NCI-H526 treated with DMSO at 0.1 percent for 48 hours (cell line): ENCODE data around the gene C1orf105.
"Not testable (repeated sequence)": the region's sequence is repeated elsewhere in the genome, so short reads cannot be mapped to it uniquely, and the experiment has no call there.

Source experiments
- DNase-seq: peaks from one replicate; lab custom pipeline; 2025; lab: John Stamatoyannopoulos, UW

C1orf105 gene

GRCh38 chr1:172427191-172427590 lies 6.7 kb downstream of the C1orf105 start:
- no peak for DNase-seq

DNA sequence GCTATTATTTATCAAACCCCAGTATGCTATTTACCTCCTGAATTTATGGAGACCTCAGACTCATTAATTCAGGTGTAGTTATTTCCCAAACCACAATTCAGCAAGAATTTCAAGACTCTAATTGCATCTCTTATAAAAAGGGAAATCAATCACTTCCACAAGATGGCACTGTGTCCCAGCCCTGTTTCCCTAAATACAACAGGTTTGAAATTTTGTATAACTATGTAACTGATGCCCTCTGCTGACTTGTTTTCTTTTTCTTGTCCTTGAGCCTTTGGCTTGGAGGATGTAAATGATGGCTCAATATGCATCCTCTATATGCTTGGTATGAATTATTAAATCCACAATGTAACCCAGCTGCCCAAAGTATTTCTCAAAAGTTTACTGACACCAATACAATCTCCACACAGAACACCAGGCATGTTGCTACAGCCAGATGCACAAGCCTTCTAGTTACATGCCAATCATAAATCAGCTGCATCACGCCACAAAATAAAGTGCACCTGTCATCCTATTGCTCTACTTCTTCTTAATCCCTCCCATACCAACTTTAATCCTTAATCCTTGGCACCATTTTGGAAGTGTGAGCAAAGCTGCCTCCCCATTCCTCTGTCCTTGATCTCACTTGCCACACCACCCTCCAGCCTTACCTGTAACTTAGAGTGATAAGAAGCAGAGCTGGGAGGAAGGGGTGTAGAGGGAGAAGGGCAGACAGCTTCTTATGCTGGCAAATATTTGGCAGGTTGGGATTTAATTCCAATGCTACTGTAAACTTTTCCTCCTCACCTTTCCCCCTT lies 9.0 kb downstream of the C1orf105 start:
- DNase-seq: peak; percentile 92

- no peak for DNase-seq
Measured at GRCh38 chr1:172430128-172430454, 9.6 kb downstream of the C1orf105 start.

- DNase-seq: no peak
Measured at GRCh38 chr1:172431204-172431603, 10.7 kb downstream of the C1orf105 start.

GRCh38 chr1:172431721-172432192 lies 11.3 kb downstream of the C1orf105 start:
- DNase-seq: no peak

GRCh38 chr1:172437183-172437582 lies 16.7 kb downstream of the C1orf105 start:
- DNase-seq: not testable (repeated sequence)

DNA sequence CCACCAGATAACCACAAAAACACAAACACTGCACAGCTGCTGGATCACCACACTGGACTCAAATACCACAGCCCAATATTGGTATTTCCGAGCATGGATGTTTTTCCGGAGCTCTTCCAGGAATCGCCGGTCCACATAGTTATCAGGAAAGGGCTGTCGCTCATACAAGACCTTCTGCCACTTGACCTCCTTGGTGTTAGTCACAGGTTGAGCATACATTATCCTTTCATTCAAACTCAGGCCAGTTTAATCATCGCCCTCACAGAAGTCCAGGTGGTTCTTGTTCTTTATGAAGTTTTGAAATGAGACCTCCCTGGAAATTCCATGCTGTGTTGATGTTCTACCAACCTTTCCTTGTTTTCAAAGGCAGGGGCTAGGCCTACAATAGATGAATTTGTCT lies 21.9 kb downstream of the C1orf105 start:
- no peak for DNase-seq

DNA sequence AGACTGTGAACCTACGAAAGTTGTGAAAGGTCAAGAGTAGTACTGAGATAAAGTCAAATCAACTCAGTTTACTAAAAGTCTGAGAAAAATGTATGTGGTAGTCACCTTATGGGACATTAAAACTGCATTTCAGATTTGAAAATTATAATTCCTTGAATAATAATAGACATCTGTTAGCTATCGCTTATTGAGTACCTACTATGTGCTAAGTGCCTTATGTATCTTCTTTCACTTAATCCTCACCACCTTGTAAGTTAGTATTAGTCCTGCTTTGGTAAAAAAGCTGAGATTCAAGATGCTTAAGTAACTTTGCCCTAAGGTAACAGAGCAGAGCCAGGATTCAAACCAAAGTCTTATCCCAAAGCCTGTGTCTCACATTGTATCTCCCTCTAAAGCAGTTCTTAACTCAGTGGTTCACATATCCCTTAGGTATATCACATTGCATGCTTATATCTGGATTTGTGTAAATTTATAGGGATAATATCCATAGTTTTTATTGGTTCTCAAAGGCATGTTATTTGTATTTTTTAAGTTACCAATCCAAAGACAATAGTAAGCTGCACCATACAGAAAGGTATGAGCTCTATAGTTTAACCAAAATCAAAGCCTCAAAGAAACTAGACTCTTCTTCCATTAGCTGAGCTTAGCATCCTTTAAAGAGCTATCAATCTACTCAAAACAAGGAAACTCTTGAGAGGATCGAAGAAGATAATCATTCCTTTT lies 22.5 kb downstream of the C1orf105 start:
- no peak for DNase-seq

GRCh38 chr1:172443666-172444453 lies 23.4 kb downstream of the C1orf105 start, which contains the start of gene PIGC:
Gene PIGC (minus strand): TSS chr1:172444069. CDS start chr1:172442622, 1,447 bp downstream.
- DNase-seq: peak; percentile 94

- no peak for DNase-seq
Measured at GRCh38 chr1:172446547-172446946, 26.1 kb downstream of the C1orf105 start.

DNA sequence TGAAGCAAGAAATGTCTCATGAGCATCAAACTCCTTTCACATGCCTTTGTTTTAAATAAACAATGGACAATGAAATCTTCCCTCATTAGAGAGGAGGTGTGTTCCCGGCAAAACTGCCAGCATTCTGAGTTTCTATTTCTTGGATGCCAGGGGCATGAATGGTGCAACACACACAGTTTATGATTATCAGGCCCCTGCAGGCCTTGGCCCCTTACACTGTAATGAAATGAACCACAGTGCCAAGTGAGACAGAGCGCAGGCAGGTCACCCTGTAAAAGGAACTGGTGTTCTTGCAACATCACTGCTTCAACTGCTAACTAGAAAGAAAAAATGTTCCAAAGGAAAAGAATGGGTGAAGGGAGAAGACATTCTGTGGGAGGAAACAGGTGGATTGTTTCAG lies 27.2 kb downstream of the C1orf105 start:
- DNase-seq: no peak

DNA sequence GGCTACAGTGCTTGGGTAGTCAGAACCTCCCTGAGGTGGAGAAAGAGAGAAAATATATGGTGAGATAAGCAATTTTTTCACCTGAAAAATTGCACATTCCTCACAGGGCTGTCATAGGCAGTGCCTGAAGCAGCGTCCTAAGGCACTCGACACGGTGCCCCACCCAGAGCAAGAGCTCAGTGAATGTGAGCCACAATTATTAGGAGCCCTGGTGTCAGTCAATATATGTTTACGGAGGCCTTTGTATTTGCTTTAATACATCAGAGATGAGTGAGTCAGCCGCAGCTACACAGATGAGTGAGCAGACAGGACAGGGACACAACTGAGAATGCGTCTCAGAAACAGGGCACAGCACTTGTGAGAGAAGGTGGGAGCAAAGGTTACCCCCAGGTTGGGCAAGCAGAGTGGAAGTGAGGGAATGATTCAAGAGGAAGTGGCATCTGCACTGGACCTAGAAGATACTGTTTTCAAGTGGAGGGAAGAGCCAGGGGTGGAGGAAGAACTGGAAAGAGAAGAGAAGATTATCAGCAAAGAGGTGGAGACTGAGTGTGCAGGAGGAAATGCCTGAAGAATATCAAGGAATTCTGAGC lies 28.6 kb downstream of the C1orf105 start:
- DNase-seq: no peak

GRCh38 chr1:172449585-172450523 lies 29.4 kb downstream of the C1orf105 start:
- peak; percentile 73 for DNase-seq

DNA sequence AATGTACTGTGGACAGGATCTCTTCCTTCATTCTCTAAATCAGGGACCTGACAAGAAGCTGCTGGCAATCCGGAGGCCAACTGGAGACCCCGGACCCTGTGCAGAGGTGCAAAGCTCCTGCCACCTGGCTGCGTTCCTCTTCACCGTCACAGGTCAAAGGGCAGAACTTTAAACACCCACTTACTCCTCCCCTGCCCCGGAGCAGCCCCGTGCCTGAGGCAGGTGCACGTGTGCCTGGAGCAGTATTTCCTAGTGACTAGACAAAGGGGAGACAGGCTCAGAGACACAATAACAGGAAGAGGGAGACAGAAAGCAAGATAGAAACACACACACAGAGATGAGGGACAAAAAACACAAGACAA lies 30.0 kb downstream of the C1orf105 start:
- DNase-seq: peak; percentile 63

DNA sequence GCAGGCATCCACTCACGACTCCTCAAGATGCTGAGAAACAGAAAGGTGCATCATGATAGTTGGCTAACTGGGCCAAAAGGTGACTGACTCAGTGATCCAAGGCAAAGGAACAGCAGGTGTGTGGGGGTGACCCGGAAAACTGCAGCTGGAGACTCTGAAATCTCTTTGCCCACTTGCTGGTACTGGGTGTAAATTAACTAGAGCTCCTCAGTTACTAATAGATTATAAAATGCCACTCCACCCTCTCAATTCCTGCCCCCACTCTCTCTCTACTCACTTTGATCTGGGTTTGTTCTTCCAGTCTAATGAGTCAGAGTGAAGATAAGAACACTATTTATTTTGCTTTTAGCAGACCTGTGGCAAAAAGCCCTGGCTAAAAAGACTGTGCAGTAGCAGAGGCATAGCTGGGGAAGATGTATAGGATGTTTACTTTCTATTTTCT lies 30.5 kb downstream of the C1orf105 start:
- peak; percentile 39 for DNase-seq

DNA sequence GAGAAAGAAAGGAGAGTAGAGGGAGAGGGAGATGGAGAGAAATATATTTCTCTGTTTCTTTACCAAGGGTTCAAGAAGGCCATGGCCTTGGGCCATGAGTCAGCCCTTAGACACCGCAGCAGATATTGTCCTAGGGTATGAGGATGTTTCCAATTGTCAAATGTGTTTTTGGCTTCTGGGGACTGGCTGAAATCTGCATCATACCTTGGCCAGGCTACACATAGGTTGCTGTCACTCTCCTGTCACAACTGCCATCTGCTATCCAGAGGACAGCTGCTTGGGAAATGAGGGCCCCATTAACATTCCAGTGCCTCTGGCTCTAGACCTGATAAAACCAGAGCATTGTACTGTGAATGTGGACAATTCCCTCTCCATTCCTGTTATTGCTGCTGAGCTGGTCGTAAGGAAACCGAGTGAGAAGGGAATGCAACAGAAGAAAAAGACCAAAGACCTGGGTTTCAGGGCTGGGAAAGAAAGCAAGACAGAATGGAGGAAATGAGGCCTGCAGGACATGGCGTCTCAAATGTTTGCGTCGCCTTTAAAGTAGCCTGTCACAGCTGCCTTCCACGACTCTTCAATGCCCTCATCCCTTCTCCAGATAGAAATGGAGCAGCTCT lies 32.2 kb downstream of the C1orf105 start:
- DNase-seq: no peak

- no peak for DNase-seq
Measured at GRCh38 chr1:172453153-172453545, 32.7 kb downstream of the C1orf105 start.

GRCh38 chr1:172453607-172454006 lies 33.1 kb downstream of the C1orf105 start:
- no peak for DNase-seq

- no peak for DNase-seq
Measured at GRCh38 chr1:172455451-172455850, 35.0 kb downstream of the C1orf105 start.

DNA sequence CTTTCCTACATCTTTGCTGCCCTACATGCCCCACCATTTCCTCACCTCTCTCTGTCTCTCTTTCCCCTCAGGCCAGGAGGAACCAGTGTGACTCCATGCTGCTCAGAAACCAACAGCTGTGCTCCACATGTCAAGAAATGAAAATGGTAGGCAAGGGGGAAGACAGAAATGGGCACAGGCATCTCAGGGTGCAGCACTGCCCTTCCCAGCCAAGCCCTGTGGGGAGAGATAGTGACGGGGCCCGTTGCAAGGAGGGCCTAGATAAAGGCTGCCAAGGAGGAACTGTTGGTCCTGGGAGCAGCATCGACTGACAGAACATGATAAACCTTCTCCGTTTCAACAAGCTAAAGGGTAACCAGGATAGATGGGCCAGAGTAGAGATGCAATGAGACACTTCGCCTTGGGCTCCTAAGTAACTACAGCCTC lies 35.9 kb downstream of the C1orf105 start:
- no peak for DNase-seq
